Stomach (tissue), 9 donors: ENCODE results near the gene FGFBP1. TPM values are rescaled to one million over a fixed set of nuclear protein-coding genes. Genes with fewer than 3 reads are reported as not detected.

Source experiments
- DNase-seq, 2 donors: peaks; one replicate each; pipeline versions ENCODE4 v3.0.0 to v3.0.0-alpha.2; 2013 to 2019
- H3K27ac ChIP-seq, 5 donors: fragments of 200-600 bp in 4 of 5; sonication (generic) in 4 of 5; one replicate each; pipeline ENCODE4 v1.5.1; 2013 to 2019; ENCODE audit warnings: mild to moderate bottlenecking in 1 of 5, moderate library complexity in 1 of 5
- H3K27me3 ChIP-seq, 3 donors: fragments of 200-600 bp; sonication (generic); one replicate each; pipeline ENCODE4 v1.5.1; 2017 to 2019; ENCODE audit warnings: mixed run types in 1 of 3
- H3K36me3 ChIP-seq, 4 donors: fragments of 200-600 bp; sonication (generic); 1 replicate in 3 of 4; 2 replicates in 1 of 4; pipeline ENCODE4 v1.5.1; 2016 to 2019
- H3K4me1 ChIP-seq, 4 donors: fragments of 200-600 bp; sonication (generic); one replicate each; pipeline ENCODE4 v1.5.1; 2016 to 2019
- H3K4me3 ChIP-seq, 4 donors: fragments of 200-600 bp; sonication (generic) in 3 of 4; one replicate each; pipeline ENCODE4 v1.5.1; 2016 to 2019; ENCODE audit warnings: mild to moderate bottlenecking in 1 of 4
- H3K9me3 ChIP-seq, 4 donors: fragments of 200-600 bp; sonication (generic); one replicate each; pipeline ENCODE4 v1.5.1; 2016 to 2019
- CTCF ChIP-seq, 7 experiments: fragments of 450-650 bp in 4 of 7; fragments of 200-600 bp in 3 of 7; sonication (generic) in 3 of 7; IDR thresholded peaks; one replicate each; pipeline ENCODE4 v1.5.1; 2016 to 2019; ENCODE audit warnings: antibody characterized with exemption in 7 of 7, control low read depth in 2 of 7, mild to moderate bottlenecking in 1 of 7
- EP300 ChIP-seq: sonication (generic); formaldehyde crosslinking; IDR thresholded peaks from one replicate; pipeline ENCODE4 v1.6.1; 2017; ENCODE audit warnings: antibody characterized with exemption
- POLR2A ChIP-seq, 4 donors: fragments of 450-650 bp; IDR thresholded peaks; one replicate each; pipeline ENCODE4 v1.6.1; 2016; ENCODE audit warnings: antibody characterized with exemption in 4 of 4, control low read depth in 2 of 4, mild to moderate bottlenecking in 1 of 4, moderate library complexity in 1 of 4
- POLR2AphosphoS5 ChIP-seq, 3 donors: sonication (generic); formaldehyde crosslinking; IDR thresholded peaks; one replicate each; pipeline ENCODE4 v1.6.1; 2016; ENCODE audit warnings: antibody characterized with exemption in 3 of 3
- WGBS, 5 donors: extraction: QIAGEN DNeasy Blood & Tissue Kit in 3 of 5; methylation state at CpG; one replicate each; pipeline versions ENCODE4 v1.1.5 to v1.1.7; 2013 to 2018; 5-methylcytosine and 5-hydroxymethylcytosine counted together
- intact Hi-C: fragments of 100-400 bp; cut with DNase I; formaldehyde crosslinking; loops from one replicate; pipeline ENCODE4 v1.15.1; 2023; ENCODE audit warnings: low total_unique reads
- polyA plus RNA-seq, 3 donors: library from polyadenylated mRNA; stranded (reverse); fragments of 200-250 nt; gene quantifications; one replicate each; pipeline ENCODE4 v1.2.3, GENCODE V29; 2013
- total RNA-seq, 5 donors: library from RNA; depleted of rRNA; stranded (reverse); fragments of >200 nt; gene quantifications; one replicate each; pipeline versions ENCODE4 v1.1.0 to v1.2.3, GENCODE V29; 2014 to 2016
- donor health status: healthy with polysubstance abuse.
- donor health status: Bipolar disorder and iron deficiency.
- donor health status: healthy.

The FGFBP1 gene
- total and polyA plus RNA-seq, 8 donors, result 0.61 to 105 (median 0.71) TPM; not detected in 4

GRCh38 chr4:15906020-15906443 is 32.5 kb downstream of the FGFBP1 start:
- H3K9me3 ChIP-seq, result no peaks in the 10 kb centered on the region
- no peaks in the 10 kb centered on the region for H3K36me3 ChIP-seq
- peak overlapping the region in 1 of 5 donors; percentile 28 for H3K27ac ChIP-seq
- peak; percentile 63 to 77 for DNase-seq
- 39 to 61% (median 47%) methylated on average over 16 to 25 of the region's 25 CpGs for WGBS, 5 donors
- peak overlapping the region in 2 of 4 donors; percentile 3 to 20 for H3K4me3 ChIP-seq
- peak in 1 of 3 donors; percentile 6 for TF ChIP-seq POLR2AphosphoS5 (IDR thresholded peaks at IDR 0.05)
- TF ChIP-seq CTCF (IDR thresholded peaks at IDR 0.05), result no peak
- intact Hi-C loops, result no loop called here
- H3K27me3 ChIP-seq, result peaks cover 0 to 9% (median 0%) of the 10 kb centered on the region in 3 donors
- H3K4me1 ChIP-seq, result peaks cover 0 to 7% (median 3%) of the 10 kb centered on the region in 4 donors

GRCh38 chr4:15902746-15903145 is 35.8 kb downstream of the FGFBP1 start:
- TF ChIP-seq EP300 (no peak), CTCF (IDR thresholded peaks at IDR 0.05) (no peak), POLR2AphosphoS5 (IDR thresholded peaks at IDR 0.05) (no peak), POLR2A (IDR thresholded peaks at IDR 0.05) (no peak)
- peaks cover 0 to 7% (median 3%) of the 10 kb centered on the region in 4 donors for H3K4me1 ChIP-seq
- peaks cover 0 to 14% (median 0%) of the 10 kb centered on the region in 3 donors for H3K27me3 ChIP-seq
- 67 to 83% (median 81%) methylated on average over 2 of the region's 2 CpGs for WGBS, 5 donors
- H3K9me3 ChIP-seq, result no peaks in the 10 kb centered on the region
- no peak overlapping the region for H3K27ac ChIP-seq
- H3K36me3 ChIP-seq, result no peaks in the 10 kb centered on the region
- no peak overlapping the region for H3K4me3 ChIP-seq
- intact Hi-C loops, result no loop called here
- no peak for DNase-seq

- no peak for DNase-seq
- intact Hi-C loops, result no loop called here
- H3K27ac ChIP-seq, result no peak overlapping the region
- H3K4me1 ChIP-seq, result peaks cover 0 to 7% (median 3%) of the 10 kb centered on the region in 4 donors
- no peak overlapping the region for H3K4me3 ChIP-seq
- H3K27me3 ChIP-seq, result peaks cover 0 to 14% (median 0%) of the 10 kb centered on the region in 3 donors
- no peaks in the 10 kb centered on the region for H3K9me3 ChIP-seq
- no peaks in the 10 kb centered on the region for H3K36me3 ChIP-seq
- TF ChIP-seq POLR2AphosphoS5 (IDR thresholded peaks at IDR 0.05) (no peak), POLR2A (IDR thresholded peaks at IDR 0.05) (no peak), CTCF (IDR thresholded peaks at IDR 0.05) (no peak), EP300 (no peak)
- WGBS, 5 donors, result 67 to 90% (median 72%) methylated on average over 2 of the region's 2 CpGs
These were observed 36.5 kb downstream of the FGFBP1 start for GRCh38 chr4:15901998-15902397.

GRCh38 chr4:15901007-15901406 is 37.5 kb downstream of the FGFBP1 start:
- H3K27me3 ChIP-seq, result peaks cover 0 to 13% (median 0%) of the 10 kb centered on the region in 3 donors
- 81 to 87% (median 85%) methylated on average over 3 of the region's 3 CpGs for WGBS, 5 donors
- H3K36me3 ChIP-seq, result no peaks in the 10 kb centered on the region
- H3K4me1 ChIP-seq, result peaks cover 0 to 2% (median under 1%) of the 10 kb centered on the region in 4 donors
- H3K27ac ChIP-seq, result no peak overlapping the region
- intact Hi-C loops, result no loop called here
- no peaks in the 10 kb centered on the region for H3K9me3 ChIP-seq
- no peak overlapping the region for H3K4me3 ChIP-seq
- no peak for DNase-seq
- TF ChIP-seq POLR2AphosphoS5 (IDR thresholded peaks at IDR 0.05), result no peak
- TF ChIP-seq POLR2A (IDR thresholded peaks at IDR 0.05), result no peak
- TF ChIP-seq EP300, result no peak
- no peak for TF ChIP-seq CTCF (IDR thresholded peaks at IDR 0.05)
